Left lung (tissue), 10 donors: ENCODE data around the gene CTNNA1. TPM values are rescaled to one million over a fixed set of nuclear protein-coding genes. Genes with fewer than 3 reads are reported as not detected.
"Not testable (repeated sequence)": the region's sequence is repeated elsewhere in the genome, so short reads cannot be mapped to it uniquely, and the experiment has no call there.

Source experiments
- ATAC-seq: fragments of 200-7000 bp; cut with Tn5 transposase; one replicate; pipeline ENCODE4 v1.9.1; 2020; ENCODE audit warnings: moderate library complexity
- DNase-seq, 4 donors: peaks; one replicate each; pipeline ENCODE4 v3.0.0-alpha.2; 2013 to 2020
- H3K27ac ChIP-seq, 2 donors: fragments of 200-600 bp; sonication (generic) in 1 of 2; one replicate each; pipeline versions ENCODE4 v1.5.0 to v1.8.0; 2020 to 2021
- H3K27me3 ChIP-seq, 2 donors: fragments of 200-600 bp; sonication (generic) in 1 of 2; one replicate each; pipeline versions ENCODE4 v1.5.0 to v1.8.0; 2020 to 2021
- H3K36me3 ChIP-seq, 2 donors: fragments of 200-600 bp; sonication (generic) in 1 of 2; one replicate each; pipeline versions ENCODE4 v1.5.0 to v1.8.0; 2020 to 2021
- H3K4me1 ChIP-seq, 2 donors: fragments of 200-600 bp; one replicate each; pipeline ENCODE4 v1.8.0; 2021
- H3K4me3 ChIP-seq, 2 donors: fragments of 200-600 bp; sonication (generic) in 1 of 2; one replicate each; pipeline versions ENCODE4 v1.5.0 to v1.8.0; 2020 to 2021; ENCODE audit warnings: mild to moderate bottlenecking in 1 of 2
- H3K9me3 ChIP-seq, 2 donors: fragments of 200-600 bp; sonication (generic) in 1 of 2; one replicate each; pipeline versions ENCODE4 v1.5.0 to v1.8.0; 2020 to 2021
- CTCF ChIP-seq, 2 donors: fragments of 200-600 bp; sonication (generic) in 1 of 2; IDR thresholded peaks; one replicate each; pipeline versions ENCODE4 v1.5.0 to v1.8.0; 2021; ENCODE audit warnings: antibody characterized with exemption in 2 of 2
- intact Hi-C, 2 donors: fragments of 100-400 bp; cut with DNase I; formaldehyde crosslinking; loops; one replicate each; pipeline versions ENCODE4 v1.11.2 to v1.14.2; 2022
- polyA plus RNA-seq, 6 donors: library from polyadenylated mRNA; unstranded; fragments of 120-200 nt; gene quantifications; one replicate each; pipeline ENCODE4 v1.2.1, GENCODE V29; 2013; ENCODE audit not compliant: insufficient read length in 6 of 6
- total RNA-seq, 2 donors: library from RNA; stranded (reverse); fragmentation: NEBNext Ultra II Directional; extraction: Animal tissue kit (Norgen Biotek cat#: 25700); gene quantifications; one replicate each; pipeline ENCODE4 v1.2.1, GENCODE V29; 2021
- donor health status: DM: no; HTN: yes; CAD: no.
- donor health status: DM: no; HTN: no; CAD: no.

CTNNA1 gene
- total and polyA plus RNA-seq, 8 donors: 309 to 443 (median 366) TPM

- Histone ChIP-seq H3K27ac (no peak overlapping the region), H3K36me3 (peaks cover 0 to 45% of the 10 kb centered on the region in 2 donors), H3K4me3 (no peak overlapping the region), H3K27me3 (no peaks in the 10 kb centered on the region), H3K9me3 (no peaks in the 10 kb centered on the region), H3K4me1 (no peaks in the 10 kb centered on the region)
- ATAC-seq (no peak), DNase-seq (no peak)
- no peak for TF ChIP-seq CTCF (IDR thresholded peaks at IDR 0.05)
- intact Hi-C loops: no loop called here
Observed at GRCh38 chr5:138920181-138920580, 167.0 kb downstream of the CTNNA1 start.

- H3K27ac ChIP-seq, H3K27me3 ChIP-seq, DNase-seq, H3K9me3 ChIP-seq, intact Hi-C loops, H3K4me1 ChIP-seq, H3K4me3 ChIP-seq, ATAC-seq: not testable (repeated sequence)
- H3K36me3 ChIP-seq: peaks cover 0 to 49% of the 10 kb centered on the region in 2 donors
Observed at GRCh38 chr5:138921362-138921761, 168.1 kb downstream of the CTNNA1 start.

GRCh38 chr5:138922494-138922893 is 169.3 kb downstream of the CTNNA1 start:
- Histone ChIP-seq H3K27ac (no peak overlapping the region), H3K4me1 (peaks cover 0 to under 1% of the 10 kb centered on the region in 2 donors), H3K27me3 (no peaks in the 10 kb centered on the region), H3K9me3 (no peaks in the 10 kb centered on the region), H3K4me3 (no peak overlapping the region), H3K36me3 (peaks cover 0 to 60% of the 10 kb centered on the region in 2 donors)
- intact Hi-C loops: no loop called here
- no peak for TF ChIP-seq CTCF (IDR thresholded peaks at IDR 0.05)
- DNase-seq (no peak), ATAC-seq (no peak)

- DNase-seq: no peak
- Histone ChIP-seq H3K27me3 (no peaks in the 10 kb centered on the region), H3K9me3 (no peaks in the 10 kb centered on the region), H3K4me1 (peaks cover 0 to 6% of the 10 kb centered on the region in 2 donors), H3K36me3 (peaks cover 0 to 62% of the 10 kb centered on the region in 2 donors), H3K4me3 (no peak overlapping the region), H3K27ac (no peak overlapping the region)
- intact Hi-C loops: no loop called here
- TF ChIP-seq CTCF (IDR thresholded peaks at IDR 0.05): no peak
- ATAC-seq: no peak
Observed at GRCh38 chr5:138925090-138925635, 171.9 kb downstream of the CTNNA1 start.

- Histone ChIP-seq H3K27me3 (no peaks in the 10 kb centered on the region), H3K36me3 (peaks cover 0 to 69% of the 10 kb centered on the region in 2 donors), H3K4me1 (peaks cover 0 to 6% of the 10 kb centered on the region in 2 donors), H3K27ac (no peak overlapping the region), H3K9me3 (no peaks in the 10 kb centered on the region), H3K4me3 (no peak overlapping the region)
- DNase-seq: no peak
- ATAC-seq: no peak
- TF ChIP-seq CTCF (IDR thresholded peaks at IDR 0.05): no peak
- intact Hi-C loops: no loop called here
Observed at GRCh38 chr5:138926257-138926656, 173.0 kb downstream of the CTNNA1 start.
